K562 (cell line): ENCODE measurements around the gene ULBP1. TPM values are rescaled to one million over a fixed set of nuclear protein-coding genes. Genes with fewer than 3 reads are reported as not detected.

ENCODE experiments used
- ATAC-seq: fragments of 200-7000 bp; cut with Tn5 transposase; 3 replicates; pipeline ENCODE4 v1.9.1; 2020; ENCODE audit warnings: moderate library complexity
- BruUV-seq: library from RNA; stranded (reverse); fragments of 400-500 nt; replicated peaks from 2 replicates; lab custom pipeline; 2021; lab: Mats Ljungman, UMichigan
- CTCF ChIA-PET: fragments of 300-600 bp; formaldehyde crosslinking; extraction: SDS; loops from one replicate; lab custom pipeline; 2021; ENCODE audit warnings: low intra/inter-chr PET ratio; lab: Yijun Ruan, JAX
- POLR2A ChIA-PET: fragments of 300-600, 350-650 bp; sonication (Branson Sonifier 250); formaldehyde crosslinking; extraction: SDS; loops from one replicate; lab custom pipeline; 2021; ENCODE audit warnings: antibody characterized with exemption, inconsistent platforms; lab: Yijun Ruan, JAX
- DNase-seq, 4 experiments: peaks; one replicate each; pipeline versions ENCODE4 v3.0.0 to v3.0.0-alpha.2; 2011 to 2018; ENCODE audit warnings: low spot score in 3 of 4, mixed read lengths in 3 of 4; ENCODE audit errors: extremely low read depth in 1 of 4
- FAIRE-seq: peaks from 2 replicates; lab custom pipeline; 2011; peaks lifted over from hg19 to GRCh38; lab: Jason Lieb, UNC
- H2AFZ ChIP-seq: 2 replicates; pipeline ENCODE4 v1.6.0; 2011; ENCODE audit warnings: low read depth, low read length, control low read depth, inconsistent platforms
- H3K27ac ChIP-seq: fragments of 200-600 bp; 3 replicates; pipeline ENCODE4 v1.8.0; 2011; ENCODE audit warnings: low read depth, mild to moderate bottlenecking, control low read depth, inconsistent platforms, low read length, moderate library complexity, mixed read lengths; ENCODE audit errors: extremely low read depth
- H3K27me3 ChIP-seq, 2 experiments: fragments of 300-600 bp in 1 of 2; 2 replicates in 1 of 2; 3 replicates in 1 of 2; pipeline versions ENCODE4 v1.6.0 to v1.8.0; 2011; ENCODE audit warnings: inconsistent platforms in 2 of 2, low read length in 2 of 2, mild to moderate bottlenecking in 1 of 2, mixed read lengths in 1 of 2, moderate library complexity in 1 of 2; ENCODE audit not compliant: control insufficient read depth in 2 of 2, insufficient read depth in 2 of 2
- H3K36me3 ChIP-seq: fragments of 300-600 bp; 3 replicates; pipeline ENCODE4 v1.8.0; 2011; ENCODE audit warnings: mild to moderate bottlenecking, low read length, inconsistent platforms; ENCODE audit not compliant: control insufficient read depth, insufficient read depth
- H3K4me1 ChIP-seq, 2 experiments: fragments of 200-600 bp in 1 of 2; replicated peaks in 1 of 2; 2 replicates in 1 of 2; 3 replicates in 1 of 2; pipeline versions ENCODE4 v1.5.1 to v1.8.0; 2011; ENCODE audit warnings: inconsistent platforms in 2 of 2, low read length in 2 of 2, mild to moderate bottlenecking in 1 of 2, mixed read lengths in 1 of 2, moderate library complexity in 1 of 2; ENCODE audit not compliant: control insufficient read depth in 2 of 2, insufficient read depth in 2 of 2
- H3K4me2 ChIP-seq: 2 replicates; pipeline ENCODE4 v1.6.1; 2011; ENCODE audit warnings: low read length, control low read depth, inconsistent platforms, mixed read lengths; ENCODE audit not compliant: insufficient read depth
- H3K4me3 ChIP-seq: fragments of 200-600 bp; sonication (generic), shearing (Covaris generic); 2 replicates; pipeline ENCODE4 v1.5.1; 2016; ENCODE audit warnings: control low read depth, inconsistent platforms
- H3K79me2 ChIP-seq: fragments of 200-600 bp; 3 replicates; pipeline ENCODE4 v1.8.0; 2011; ENCODE audit warnings: low read length, inconsistent platforms; ENCODE audit not compliant: control insufficient read depth, insufficient read depth
- H3K9ac ChIP-seq, 2 experiments: 2 replicates each; pipeline versions ENCODE4 v1.6.0 to v1.6.1; 2011; ENCODE audit warnings: low read depth in 2 of 2, low read length in 2 of 2, control low read depth in 1 of 2, inconsistent platforms in 1 of 2, mild to moderate bottlenecking in 1 of 2, mixed read lengths in 1 of 2; ENCODE audit not compliant: insufficient read depth in 1 of 2
- H3K9me1 ChIP-seq: one replicate; pipeline ENCODE4 v1.6.0; 2011; ENCODE audit warnings: inconsistent platforms, mild to moderate bottlenecking, low read length, moderate library complexity; ENCODE audit not compliant: control insufficient read depth, insufficient read depth
- H3K9me3 ChIP-seq: replicated peaks from 2 replicates; pipeline ENCODE4 v1.5.1; 2011; ENCODE audit warnings: low read depth, low read length, inconsistent platforms; ENCODE audit not compliant: control insufficient read depth, insufficient read depth
- H4K20me1 ChIP-seq: replicated peaks from 2 replicates; pipeline ENCODE4 v1.6.1; 2011; ENCODE audit warnings: low read length, inconsistent platforms, mixed read lengths; ENCODE audit not compliant: control insufficient read depth, insufficient read depth
- CHD7 ChIP-seq: fragments of 200-600 bp; sonication (generic); IDR thresholded peaks from one replicate; pipeline ENCODE4 v1.6.1; 2012; ENCODE audit warnings: mild to moderate bottlenecking, low read depth, low read length, inconsistent platforms
- RBFOX2 ChIP-seq: fragments of 200-400 bp; formaldehyde crosslinking; IDR thresholded peaks from 2 replicates; pipeline ENCODE4 v1.6.1; 2017; ENCODE audit warnings: low read depth, mild to moderate bottlenecking, low read length, moderate library complexity
- ZNF134 ChIP-seq: fragments of 250-450 bp; sonication (Bioruptor Pico); conservative IDR thresholded peaks from 2 replicates; pipeline ENCODE4 v1.4.0; 2020
- WGBS: fragments of 100-300 bp; shearing (Covaris generic); methylation state at CpG from one replicate; pipeline ENCODE4 v1.1.6; 2016; ENCODE audit warnings: low coverage, mixed read lengths; ENCODE audit not compliant: insufficient coverage; ENCODE audit errors: missing lambda C conversion rate; 5-methylcytosine and 5-hydroxymethylcytosine counted together
- in situ Hi-C: fragments of 300-500 bp; cut with MboI; formaldehyde crosslinking; loops from 4 replicates; pipeline ENCODE4 v1.15.0; 2018; ENCODE audit warnings: inconsistent platforms, mixed read lengths
- intact Hi-C: fragments of 100-400 bp; cut with micrococcal nuclease; formaldehyde crosslinking; loops from 2 replicates; pipeline ENCODE4 v1.14.2; 2022
- polyA plus RNA-seq, 8 experiments: library from polyadenylated mRNA; depleted of rRNA in 4 of 8; stranded (reverse) in 5 of 8; unstranded in 3 of 8; fragments of >200 nt; fragmentation: Nextera tagmentation in 2 of 8; fragmentation: Illumina TruSeq in 1 of 8; extraction: Ambion mirVana in 2 of 8; extraction: Trizol in 1 of 8; gene quantifications; 2 replicates each; pipeline versions ENCODE4 v1.2.1 to v1.2.3, GENCODE V29; 2011 to 2014; ENCODE audit warnings: inconsistent platforms in 1 of 8, missing spikeins in 1 of 8
- total RNA-seq, 7 experiments: library from RNA; depleted of rRNA in 6 of 7; stranded (reverse); fragments of >200 nt in 6 of 7; fragmentation: Illumina TruSeq in 2 of 7; extraction: Trizol in 2 of 7; gene quantifications; 2 replicates each; pipeline versions ENCODE4 v1.2.1 to v1.2.3, GENCODE V29; 2011 to 2021; ENCODE audit warnings: low replicate concordance in 1 of 7

The ULBP1 gene
- total and polyA plus RNA-seq, 9 of the 15 experiments (the other 6 are each of a cell fraction or from before 2014, with no cell fraction given) = 0.33 to 6.0 (median 2.5) TPM

GRCh38 chr6:149915970-149916865 is 47.5 kb upstream of the ULBP1 start:
- DNase-seq (no peak), ATAC-seq (no peak)
- H3K4me3 ChIP-seq = no peak overlapping the region
- 16% methylated on average over 10 of the region's 10 CpGs for WGBS
- no peak overlapping the region for H3K9ac ChIP-seq
- POLR2A ChIA-PET = interaction anchor here (0.8 to 1.8 kb wide), 3 partner anchors 11 to 750 kb away, joined by 3 to 10 read pairs (median 3); no protein-coding TSS in a partner anchor
- no peaks in the 10 kb centered on the region for H3K79me2 ChIP-seq
- BruUV-seq = no TSS peak
- no peak overlapping the region for H2AFZ ChIP-seq
- H3K9me1 ChIP-seq = no peaks in the 10 kb centered on the region
- TF ChIP-seq ZNF134 (CRISPR knock-in tag) (no peak), CHD7 (no peak), RBFOX2 (no peak)
- TF ChIP-seq, all 486 proteins: peak for 0
- in situ Hi-C loops = loop anchor here (25.0 kb wide), 1 partner anchor 879 kb away; no protein-coding TSS in a partner anchor
- Histone ChIP-seq H3K36me3 (no peaks in the 10 kb centered on the region), H3K27me3 (peaks cover 13 to 57% of the 10 kb centered on the region in 2 experiments; a peak in 4 of 5 replicates), H3K4me2 (no peak overlapping the region), H3K9me3 (no peaks in the 10 kb centered on the region), H3K4me1 (no peaks in the 10 kb centered on the region; a peak in 2 of 5 replicates), H4K20me1 (peaks cover 4% of the 10 kb centered on the region; the same call in 1 of the 2 replicates), H3K27ac (no peak overlapping the region)
- intact Hi-C loops = no loop called here
- no peak for FAIRE-seq
- CTCF ChIA-PET = interaction anchor here (0.8 to 1.3 kb wide), 4 partner anchors 76 to 193 kb away, joined by 3 to 7 read pairs (median 4); no protein-coding TSS in a partner anchor
